Kidney glomerular epithelial cell (primary cell): ENCODE results near the gene GNG7.
"Not testable (repeated sequence)": the region's sequence is repeated elsewhere in the genome, so short reads cannot be mapped to it uniquely, and the experiment has no call there.

ENCODE experiments used
- DNase-seq: peaks from one replicate; lab custom pipeline; 2025; lab: John Stamatoyannopoulos, UW

Gene GNG7

DNA sequence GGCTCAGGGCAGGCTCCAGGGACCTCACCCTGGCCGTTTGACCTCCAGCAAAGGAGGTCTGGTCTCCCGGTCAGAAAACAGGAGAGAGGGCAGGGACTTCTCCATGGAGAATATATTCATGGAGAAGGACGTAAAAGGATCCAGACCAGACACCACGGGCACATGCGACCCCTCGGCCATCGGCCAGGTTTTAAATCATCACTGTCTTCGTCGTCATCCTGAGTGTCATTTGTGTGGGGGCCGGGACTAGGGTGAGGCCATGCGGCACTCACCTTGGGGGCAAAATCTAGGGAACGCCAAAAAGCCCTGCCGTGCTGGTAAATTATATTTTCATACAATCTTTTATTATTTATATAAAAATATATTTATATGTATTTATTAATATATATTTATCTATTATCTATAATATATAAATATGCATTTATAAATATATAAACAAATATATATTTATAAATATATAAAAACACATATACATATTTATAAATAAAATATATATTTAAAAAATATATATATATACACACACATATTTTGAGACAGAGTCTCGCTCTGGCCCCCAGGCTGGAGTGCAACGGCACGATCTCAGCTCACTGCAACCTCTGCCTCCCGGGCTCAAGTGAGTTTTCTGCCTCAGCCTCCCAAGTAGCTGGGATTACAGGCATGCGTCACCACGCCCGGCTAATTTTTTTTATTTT, 151.2 kb downstream of the GNG7 start:
- no peak for DNase-seq

DNA sequence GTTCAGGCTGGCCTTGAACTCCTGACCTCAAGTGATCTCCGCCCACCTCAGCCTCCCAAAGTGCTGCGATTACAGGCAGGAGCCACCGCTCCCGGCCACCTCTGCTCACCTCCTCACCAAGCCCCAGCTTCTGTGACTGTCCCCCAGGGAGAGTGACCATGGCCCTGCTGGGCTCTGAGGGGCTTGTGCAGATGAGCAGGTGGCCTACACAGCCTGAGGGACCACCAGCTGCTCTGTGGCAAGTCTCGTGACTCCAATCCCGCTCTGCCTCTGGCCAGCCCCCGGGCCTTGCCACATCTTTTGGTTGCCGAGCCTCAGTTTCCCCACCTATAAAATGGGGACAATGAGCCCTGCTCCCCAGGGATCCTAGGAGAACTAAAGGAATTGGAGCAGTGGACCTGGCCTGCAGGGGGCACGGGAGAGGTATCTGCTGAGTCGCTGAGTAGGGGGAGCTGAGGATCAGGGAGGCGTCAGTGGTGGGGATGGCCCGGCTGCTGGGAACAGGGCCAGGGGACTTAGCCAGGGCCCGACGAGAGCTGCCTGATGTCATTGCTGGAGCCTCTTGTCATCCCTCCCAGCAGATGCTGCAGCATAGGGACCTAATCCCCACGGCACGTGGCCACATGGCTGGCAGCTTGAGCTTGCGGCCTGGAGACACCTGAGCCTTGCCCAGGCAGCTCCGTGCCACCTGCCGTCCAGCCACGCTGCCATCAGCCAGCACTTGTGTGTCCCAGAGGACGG, 151.9 kb downstream of the GNG7 start:
- no peak for DNase-seq

DNA sequence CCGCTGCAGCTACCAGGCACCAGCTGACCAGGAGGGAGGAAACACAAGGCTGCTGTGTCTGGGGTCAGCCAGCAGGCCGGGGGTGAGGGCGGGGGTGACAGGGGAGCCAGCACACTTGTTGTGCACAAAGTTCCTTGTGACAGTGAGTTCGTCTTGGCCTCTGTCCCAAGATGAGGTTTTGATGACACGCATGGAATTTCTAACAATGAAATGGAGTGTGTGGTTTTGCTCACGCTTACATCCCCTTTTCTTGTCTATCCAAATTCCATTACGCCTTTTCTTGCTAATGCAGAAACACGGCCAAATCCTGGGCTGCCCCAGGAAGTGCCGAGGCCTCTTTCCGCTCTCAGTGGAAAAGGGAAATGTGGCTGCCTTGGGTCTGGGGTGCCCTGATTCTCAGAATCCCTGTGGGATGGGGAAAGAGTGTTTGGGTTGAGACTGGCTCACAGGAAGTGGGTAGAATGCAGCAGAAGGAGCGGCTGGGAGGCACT, 152.7 kb downstream of the GNG7 start:
- no peak for DNase-seq

DNA sequence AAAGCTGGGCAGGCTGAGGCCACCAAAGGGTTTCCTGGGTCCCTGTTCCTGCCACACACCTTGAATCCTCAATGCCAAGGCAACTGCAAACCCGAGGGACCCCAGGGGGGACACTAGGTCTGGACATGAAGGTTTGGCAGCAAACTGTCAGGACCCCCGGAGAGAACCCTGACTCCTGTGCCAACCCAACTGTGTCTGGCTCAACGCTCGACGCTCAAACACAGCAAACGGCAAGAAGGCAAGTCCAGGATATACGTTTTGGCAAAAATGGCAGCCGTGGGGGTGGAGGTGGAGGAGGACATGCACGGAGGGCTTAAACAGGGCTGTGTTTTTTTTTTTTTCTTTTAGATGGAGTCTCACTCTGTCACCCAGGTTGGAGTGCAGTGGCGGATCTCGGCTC, 153.5 kb downstream of the GNG7 start:
- DNase-seq: no peak

DNA sequence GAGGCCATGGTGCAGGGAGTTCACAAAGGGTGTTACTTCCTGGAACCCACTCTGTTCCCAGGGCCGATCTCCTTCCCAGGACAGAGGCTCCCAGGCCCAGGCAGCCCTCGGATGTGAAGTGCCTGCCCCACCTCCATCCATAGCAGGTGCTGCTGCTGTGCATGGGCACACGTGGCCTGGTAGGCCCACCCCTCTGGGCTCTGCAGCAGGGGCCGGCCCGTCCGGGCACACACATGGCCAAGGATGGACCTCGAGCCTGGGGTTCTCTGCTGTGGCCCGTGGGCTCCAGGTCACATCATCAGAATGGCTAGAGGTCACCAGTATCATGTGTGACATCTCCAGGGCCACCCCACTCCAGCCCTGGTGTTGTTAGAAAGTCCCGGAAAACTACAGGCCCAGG, 154.8 kb downstream of the GNG7 start:
- no peak for DNase-seq

DNA sequence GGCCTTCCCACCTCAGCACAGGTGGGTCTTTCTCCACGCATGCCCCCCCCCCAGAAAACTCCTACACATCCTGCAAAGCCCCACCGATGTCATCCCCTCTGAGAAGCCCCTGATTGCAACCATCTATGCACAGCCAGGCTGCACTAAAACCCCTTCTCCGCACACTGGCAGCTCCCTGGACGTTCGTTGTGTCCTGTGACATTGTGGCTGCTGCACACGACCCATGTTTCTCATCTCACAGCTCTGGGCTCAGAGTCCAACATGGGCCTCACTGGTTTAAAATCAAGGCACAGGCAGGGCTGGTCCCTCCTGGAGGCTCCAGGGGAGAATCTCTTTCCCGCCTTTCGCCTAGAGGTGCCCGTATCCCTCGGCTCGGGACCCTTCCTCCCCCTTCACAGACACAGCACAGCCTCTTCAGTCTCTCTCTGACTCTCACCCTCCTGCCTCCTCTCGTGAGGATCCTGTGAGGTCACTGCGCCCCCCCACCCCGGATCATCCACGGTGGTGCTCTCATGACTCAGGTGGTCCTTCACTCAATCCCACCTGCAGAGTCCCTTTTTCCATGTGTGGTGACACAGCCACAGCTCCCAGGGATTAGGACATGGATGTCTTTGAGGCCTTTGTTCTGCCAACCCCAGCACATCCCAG, 155.3 kb downstream of the GNG7 start:
- no peak for DNase-seq

DNA sequence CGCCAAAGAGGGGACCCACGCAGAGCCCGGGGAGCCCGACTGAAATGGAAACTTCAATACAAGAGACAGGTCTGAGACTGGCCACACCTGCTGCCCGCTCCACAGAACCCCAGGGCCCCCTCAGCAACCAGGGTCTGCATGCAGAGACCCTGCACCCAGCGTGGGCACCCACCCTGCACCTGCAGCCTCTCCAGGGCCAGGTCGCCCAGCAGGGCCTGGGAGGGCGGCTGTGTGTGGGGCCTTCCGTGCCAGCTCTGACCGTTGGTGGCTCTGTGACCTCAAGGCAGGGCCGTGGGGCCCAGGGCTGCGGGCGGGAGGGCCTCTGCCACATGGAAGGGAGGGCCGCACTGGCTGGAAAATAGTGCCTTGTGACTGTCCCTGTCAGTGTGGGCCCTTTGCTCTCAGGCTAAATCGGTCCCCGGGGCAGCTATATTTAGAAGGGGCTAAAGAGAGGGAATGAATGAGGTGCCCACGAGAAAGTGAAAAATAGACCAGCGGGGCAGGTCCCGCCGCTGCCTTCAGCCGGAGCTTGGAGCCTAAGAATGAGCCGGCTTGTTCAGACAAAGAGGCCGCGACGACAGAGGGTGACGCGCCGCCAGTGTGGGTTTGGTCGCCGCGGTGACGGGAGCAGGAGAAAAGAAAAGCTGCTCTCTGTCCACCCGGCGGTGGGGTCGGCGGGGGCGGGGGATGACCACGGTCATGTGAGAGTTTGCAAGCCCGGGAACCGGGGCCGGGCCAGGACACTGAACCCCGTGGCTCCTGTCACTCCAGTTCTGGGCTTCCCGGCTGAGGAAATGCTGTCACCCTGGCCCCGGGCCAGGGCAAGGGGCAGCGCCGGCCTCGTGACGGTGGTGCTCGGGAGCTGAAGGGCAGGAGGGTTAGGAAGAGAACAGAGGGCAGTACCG, 156.1 kb downstream of the GNG7 start:
- DNase-seq: no peak

DNA sequence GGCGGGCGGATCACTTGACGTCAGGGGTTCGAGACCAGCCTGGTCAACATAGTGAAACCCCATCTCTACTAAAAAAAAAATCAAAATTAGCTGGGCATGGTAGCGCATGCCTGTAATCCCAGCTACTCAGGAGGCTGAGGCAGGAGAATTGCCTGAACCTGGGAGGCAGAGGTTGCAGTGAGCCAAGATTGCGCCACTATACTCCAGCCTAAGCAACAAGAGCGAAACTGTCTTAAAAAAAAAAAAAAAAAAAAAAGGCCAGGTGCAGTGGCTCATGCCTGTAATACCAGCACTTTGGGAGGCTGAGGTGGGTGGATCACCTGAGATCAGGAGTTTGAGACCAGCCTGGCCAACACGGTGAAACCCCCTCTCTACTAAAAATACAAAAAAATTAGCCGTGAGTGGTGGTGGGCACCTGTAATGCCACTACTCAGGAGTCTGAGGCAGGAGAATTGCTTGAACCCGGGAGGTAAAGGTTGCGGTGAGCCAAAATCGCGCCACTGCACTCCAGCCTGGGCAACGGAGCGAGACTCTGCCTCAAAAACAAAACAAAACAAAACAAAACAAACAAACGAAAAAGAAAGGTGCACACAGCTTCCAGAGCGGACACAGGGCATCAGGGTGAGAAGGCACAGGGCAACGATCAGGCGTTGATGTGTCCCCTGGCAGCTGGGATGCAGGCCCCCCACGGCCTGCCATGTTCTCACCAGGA, 156.9 kb downstream of the GNG7 start:
- DNase-seq: not testable (repeated sequence)

DNA sequence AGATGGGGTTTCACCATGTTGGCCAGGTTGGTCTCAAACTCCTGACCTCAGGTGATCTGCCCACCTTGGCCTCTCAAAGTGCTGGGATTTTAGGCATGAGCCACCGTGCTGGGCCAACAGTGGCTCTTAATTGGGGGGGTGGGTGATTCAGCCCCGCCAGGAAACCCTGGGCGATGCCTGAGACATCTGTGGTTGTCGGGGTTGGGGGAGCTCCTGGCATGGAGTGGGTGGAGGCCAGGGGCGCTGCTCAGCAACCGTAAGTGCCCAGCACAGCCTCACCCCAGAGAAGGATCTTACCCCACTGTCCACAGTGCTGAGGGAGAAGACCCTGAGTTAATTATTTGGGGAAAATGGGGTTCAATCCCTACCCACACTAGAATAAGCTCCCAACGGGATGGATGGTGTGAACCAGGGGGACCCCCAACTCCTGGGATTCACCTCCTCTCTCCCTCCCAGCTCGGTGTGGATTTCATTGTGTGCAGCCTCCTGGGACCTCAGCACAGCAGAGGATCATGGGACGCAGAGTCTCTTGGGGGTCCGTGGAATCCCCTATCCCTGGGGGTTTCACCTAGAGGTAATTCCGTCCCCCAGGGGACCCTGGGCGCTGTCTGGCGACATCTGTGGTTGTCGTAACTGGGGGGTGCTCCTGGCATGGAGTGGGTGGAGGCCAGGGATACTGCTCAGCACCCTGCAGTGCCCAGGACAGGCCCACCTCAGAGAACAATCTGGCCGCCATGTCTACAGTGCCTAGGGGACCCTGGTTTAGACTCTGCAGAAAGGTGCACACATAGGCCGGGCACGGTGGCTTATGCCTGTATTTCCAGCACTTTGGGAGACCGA, 157.7 kb downstream of the GNG7 start:
- no peak for DNase-seq

DNA sequence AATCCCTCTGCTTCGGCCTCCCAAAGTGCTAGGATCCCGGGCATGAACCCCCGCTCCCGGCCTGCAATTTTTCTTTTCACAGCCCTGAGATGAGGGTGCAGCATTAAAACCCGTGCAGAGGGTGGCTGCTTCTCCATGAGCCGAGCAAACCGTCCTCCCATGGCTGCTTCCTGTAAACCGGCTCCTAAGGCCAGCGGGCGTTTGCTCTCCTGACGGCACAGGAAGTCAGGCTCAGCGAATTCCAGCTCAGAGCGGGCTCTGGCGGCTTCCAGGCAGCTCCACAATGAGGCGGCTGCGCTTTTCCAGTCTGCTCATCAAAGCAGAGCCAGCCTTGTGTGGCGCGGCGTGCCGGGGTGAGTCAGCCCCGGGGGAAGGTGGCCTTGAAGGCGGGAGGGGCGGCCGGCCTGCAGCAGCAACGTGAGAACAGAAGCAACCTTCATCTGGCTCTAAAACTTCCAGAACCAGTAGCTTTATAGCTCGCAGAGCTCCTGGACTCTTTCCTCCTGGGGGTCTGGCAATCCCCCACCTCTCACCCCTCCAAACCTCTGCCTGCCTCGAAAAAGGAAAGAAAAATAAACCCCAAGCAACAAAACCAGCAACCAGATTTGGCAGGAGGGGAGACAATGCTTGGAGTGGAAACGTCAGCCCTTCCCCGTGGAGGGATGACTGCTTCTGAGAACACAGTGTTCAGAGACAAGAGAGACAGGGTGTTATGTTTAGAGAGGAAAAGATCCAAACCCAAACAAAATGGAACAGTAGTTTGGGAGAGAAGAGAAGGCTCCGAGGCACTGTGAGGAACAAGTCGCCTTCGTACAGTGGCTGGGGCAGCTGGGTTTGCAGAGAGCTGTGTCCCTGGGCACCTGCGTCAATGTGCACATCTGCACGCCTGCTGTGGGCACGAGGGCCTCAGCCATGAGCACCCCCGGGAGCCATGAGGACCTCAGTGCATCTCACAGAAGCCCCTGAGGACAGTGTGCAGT, 158.7 kb downstream of the GNG7 start:
- peak; percentile 95 for DNase-seq

DNA sequence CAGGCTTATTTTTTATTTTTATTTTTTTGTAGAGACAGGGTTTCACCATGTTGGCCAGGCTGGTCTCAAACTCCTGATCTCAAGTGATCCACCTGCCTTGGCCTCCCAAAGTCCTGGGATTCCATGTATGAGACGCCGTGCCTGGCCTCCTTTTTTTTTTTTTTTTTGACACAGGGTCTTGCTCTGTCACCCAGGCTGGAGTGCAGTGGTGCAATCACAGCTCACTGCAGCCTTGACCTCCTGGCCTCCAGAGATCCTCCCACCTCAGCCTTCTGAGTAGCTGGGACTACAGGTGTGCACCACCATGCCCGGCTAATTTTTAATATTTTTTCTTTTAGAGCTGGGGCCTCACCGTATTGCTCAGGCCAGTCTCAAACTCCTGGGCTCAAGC, 159.4 kb downstream of the GNG7 start:
- not testable (repeated sequence) for DNase-seq

DNA sequence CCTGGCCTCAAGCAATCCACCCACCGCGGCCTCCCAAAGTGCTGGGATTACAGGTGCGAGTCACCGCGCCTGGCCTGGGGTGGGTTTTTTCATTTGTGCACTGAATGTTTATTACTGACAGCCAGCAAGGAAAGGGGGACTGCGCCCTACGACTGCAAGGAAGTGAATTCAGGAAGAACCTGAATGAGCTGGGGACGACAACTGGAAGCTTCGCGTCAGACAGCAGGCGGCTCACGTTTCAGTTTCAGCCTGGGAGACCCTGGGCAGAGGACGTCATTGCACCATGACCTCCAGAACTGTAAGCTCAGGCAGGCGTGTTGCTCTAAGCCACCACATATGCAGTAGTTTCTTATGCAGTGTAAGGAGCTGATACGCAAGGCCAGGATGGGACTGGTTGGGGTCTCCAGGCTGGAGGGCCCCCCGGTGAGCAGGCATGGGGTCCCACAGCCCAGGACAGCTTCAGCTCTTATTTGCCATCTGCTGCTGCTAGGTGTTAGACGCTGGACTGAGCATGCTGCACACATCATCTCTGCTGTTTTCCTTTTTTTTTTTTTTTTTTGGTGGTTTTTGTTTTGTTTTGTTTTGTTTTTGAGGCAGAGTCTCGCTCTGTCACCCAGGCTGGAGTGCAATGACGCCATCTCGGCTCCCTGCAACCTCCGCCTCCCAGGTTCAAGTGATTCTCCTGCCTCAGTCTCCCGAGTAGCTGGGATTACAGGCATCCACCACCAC, 160.0 kb downstream of the GNG7 start:
- peak; percentile 27 for DNase-seq

DNA sequence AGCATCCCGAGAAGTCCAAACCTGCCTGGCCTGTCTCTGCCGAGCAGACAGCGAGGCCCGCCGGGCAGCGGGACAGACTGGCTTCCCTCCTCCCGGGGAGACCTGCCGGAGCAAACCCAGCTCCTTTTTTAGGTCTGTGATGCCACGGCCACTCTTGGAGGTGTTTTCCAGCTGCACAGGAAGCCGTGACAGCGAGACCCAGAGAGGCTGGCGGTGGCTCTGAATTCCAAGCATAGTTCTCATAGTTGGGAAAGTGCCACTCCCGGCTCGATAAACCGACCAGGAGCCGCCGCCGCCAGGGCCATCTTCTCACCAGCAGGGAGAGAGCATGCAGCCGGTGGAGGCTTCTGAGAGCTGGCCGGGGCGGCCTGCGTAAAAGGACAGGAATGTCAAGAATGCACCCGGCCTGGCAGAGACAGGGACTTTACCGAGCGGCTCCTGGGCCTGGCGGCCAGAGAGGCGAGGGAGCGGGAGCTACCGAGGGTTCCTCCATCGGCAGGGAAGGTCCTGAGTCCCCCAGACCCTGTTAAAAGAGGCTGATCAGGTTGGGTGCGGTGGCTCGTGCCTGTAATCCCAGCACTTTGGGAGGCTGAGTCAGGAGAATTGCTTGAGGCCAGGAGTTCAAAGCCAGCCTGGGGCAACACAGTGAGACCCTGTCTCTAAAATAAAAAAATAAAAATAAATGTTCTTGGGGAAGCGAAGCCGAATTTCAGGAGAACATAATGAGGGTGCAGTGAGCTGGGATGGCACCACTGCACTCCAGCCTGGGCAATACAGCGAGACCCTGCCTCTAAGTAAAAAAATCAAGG, 161.6 kb downstream of the GNG7 start:
- DNase-seq: peak; percentile 91

DNA sequence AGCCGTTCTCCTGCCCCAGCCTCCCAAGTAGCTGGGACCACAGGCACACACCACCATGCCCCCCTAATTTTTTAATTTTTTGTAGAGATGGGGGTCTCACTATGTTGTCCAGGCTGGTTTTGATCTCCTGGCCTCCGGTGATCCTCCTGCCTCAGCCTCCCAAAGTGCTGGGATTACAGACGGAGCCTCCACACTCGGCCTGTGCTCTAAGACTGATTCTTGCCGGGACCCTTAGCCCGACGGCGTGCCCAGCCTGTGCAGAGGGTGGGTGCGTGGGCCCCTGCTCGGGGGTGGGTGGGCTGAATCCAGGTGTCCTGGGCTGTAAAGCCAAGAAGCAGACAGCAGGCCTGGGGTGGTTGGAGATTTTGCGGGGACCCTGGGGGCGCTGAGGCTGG, 162.2 kb downstream of the GNG7 start:
- DNase-seq: no peak

DNA sequence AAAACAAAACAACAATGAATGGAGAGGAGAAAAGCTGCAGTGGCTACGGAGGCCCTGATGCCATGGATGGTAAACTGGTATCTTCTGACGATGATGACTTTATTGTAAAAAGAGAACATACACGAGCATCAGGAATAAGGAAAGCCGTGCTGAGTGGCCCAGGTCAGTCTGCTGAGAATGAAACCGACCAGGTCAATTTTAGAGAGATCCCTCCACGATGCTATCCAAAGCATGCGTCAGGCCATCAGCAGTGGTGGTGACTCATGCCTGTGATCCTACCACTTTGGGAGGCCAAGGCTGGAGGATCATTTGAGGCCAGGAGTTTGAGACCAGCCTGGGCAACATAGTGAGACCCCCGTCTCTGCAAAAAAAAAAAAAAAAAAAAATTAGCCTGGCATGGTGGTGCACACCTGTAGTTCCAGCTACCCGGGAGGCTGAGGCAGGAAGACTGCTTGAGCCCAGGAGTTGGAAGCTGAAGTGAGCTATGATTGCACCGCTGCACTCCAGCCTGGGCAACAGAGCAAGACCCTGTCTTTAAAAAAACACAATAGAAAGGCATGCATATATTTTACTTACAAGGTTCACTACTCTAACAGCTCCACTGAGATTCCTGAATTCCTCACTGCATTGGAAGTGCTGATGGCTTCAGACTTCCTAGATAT, 164.3 kb downstream of the GNG7 start:
- DNase-seq: no peak

DNA sequence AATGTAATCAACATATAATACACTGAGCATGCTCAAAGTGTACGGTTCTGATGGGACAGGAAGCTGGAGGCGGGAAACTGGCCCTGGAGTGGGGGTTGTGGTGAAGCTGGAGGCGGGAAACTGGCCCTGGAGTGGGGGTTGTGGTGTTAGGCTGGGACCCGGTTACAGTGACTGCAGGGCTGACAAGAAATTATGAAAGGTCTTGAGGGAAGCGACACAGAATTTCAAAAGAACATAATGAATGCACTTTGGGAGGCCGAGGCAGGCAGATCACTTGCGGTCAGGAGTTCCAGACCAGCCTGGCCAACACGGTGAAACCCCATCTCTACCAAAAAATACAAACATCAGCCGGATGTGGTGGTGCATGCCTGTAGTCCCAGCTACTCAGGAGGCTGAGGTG, 164.9 kb downstream of the GNG7 start:
- not testable (repeated sequence) for DNase-seq

DNA sequence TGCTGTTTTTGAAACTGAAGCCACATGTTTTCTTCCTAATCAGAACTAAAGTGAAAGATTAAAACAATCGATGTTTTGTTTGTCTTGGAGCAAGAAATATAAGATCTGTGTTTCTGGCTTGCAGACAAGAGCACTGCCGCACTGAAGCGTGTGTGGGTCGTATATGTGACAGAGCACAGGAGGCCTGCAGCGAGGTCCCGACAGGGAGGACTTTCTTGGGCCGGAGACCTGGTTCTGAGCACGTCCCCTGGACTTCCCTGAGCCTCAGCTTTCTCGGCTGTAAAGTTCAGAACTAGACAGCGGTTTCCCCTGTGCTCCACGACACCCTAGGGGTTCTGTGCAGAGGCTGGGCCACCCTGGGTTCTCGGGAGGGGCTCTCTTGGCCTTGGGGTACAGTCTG, 166.0 kb downstream of the GNG7 start:
- DNase-seq: no peak
